Vagina (tissue), 2 donors: ENCODE measurements around the gene GKN1.

Experiments used
- CTCF ChIP-seq, 3 experiments: fragments of 450-650 bp in 2 of 3; fragments of 200-600 bp in 1 of 3; sonication (generic) in 1 of 3; IDR thresholded peaks; one replicate each; pipeline ENCODE4 v1.5.1; 2017 to 2019; ENCODE audit warnings: antibody characterized with exemption in 3 of 3, mild to moderate bottlenecking in 2 of 3, moderate library complexity in 2 of 3
- POLR2A ChIP-seq, 2 donors: fragments of 450-650 bp; IDR thresholded peaks; one replicate each; pipeline ENCODE4 v1.6.1; 2017; ENCODE audit warnings: antibody characterized with exemption in 2 of 2, mild to moderate bottlenecking in 2 of 2, moderate library complexity in 2 of 2
- POLR2AphosphoS5 ChIP-seq, 2 donors: sonication (generic); formaldehyde crosslinking; IDR thresholded peaks; one replicate each; pipeline ENCODE4 v1.9.0; 2017; ENCODE audit warnings: antibody characterized with exemption in 2 of 2, mild to moderate bottlenecking in 2 of 2, low read depth in 1 of 2; ENCODE audit not compliant: insufficient read depth in 1 of 2

DNA sequence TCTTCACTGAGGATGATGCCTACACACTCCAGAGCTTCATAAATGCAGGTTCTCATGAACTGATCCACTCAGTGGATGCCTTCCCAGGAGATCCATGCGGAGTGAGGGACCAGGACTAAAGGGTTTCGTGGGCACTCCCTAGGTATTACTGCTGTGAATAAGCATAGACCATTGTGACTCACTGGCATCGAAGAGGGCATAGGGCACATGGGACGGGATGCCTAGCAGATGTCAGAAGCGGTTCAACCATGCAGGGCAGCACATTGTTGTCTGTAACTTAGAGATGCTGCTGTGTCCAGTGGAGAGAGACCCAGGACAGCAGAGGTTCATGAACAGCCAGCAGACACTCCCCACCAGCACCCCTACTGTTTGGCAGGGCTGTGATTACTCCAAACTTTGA, 39.0 kb upstream of the GKN1 start:
- no peak for TF ChIP-seq POLR2AphosphoS5 (IDR thresholded peaks at IDR 0.05; ENCODE audit: insufficient read depth in 1 of 2, low read depth in 1 of 2)
- TF ChIP-seq CTCF (IDR thresholded peaks at IDR 0.05) = no peak
- no peak for TF ChIP-seq POLR2A (IDR thresholded peaks at IDR 0.05)
